GM06990 (cell line): ENCODE data around the gene REC8.
A peak's percentile ranks its signal among the peaks of the same experiment; 100 is the strongest.
"Not testable (repeated sequence)": the region's sequence is repeated elsewhere in the genome, so short reads cannot be mapped to it uniquely, and the experiment has no call there.

ENCODE experiments used
- DNase-seq: peaks from one replicate; pipeline ENCODE4 v3.0.0-alpha.2; 2011; ENCODE audit not compliant: insufficient read length; ENCODE audit errors: extremely low read depth
- H3K27me3 ChIP-seq: replicated peaks from 2 replicates; pipeline ENCODE4 v1.6.0; 2011; ENCODE audit warnings: low read length; ENCODE audit not compliant: control insufficient read depth, insufficient read depth
- H3K36me3 ChIP-seq: 2 replicates; pipeline ENCODE4 v1.5.1; 2011; ENCODE audit warnings: low read length; ENCODE audit not compliant: control insufficient read depth, insufficient read depth
- H3K4me3 ChIP-seq: replicated peaks from 2 replicates; pipeline ENCODE4 v1.5.1; 2011; ENCODE audit warnings: low read depth, mild to moderate bottlenecking, control low read depth, low read length
- CTCF ChIP-seq: IDR thresholded peaks from 2 replicates; pipeline ENCODE4 v1.5.1; 2011; ENCODE audit warnings: low read length, control low read depth, mild to moderate bottlenecking, inconsistent platforms; ENCODE audit not compliant: insufficient read depth, poor library complexity, severe bottlenecking

REC8 gene

GRCh38 chr14:24212924-24213865, 41.3 kb downstream of the REC8 start, which contains the start of gene CHMP4A:
CHMP4A (minus strand) TSS chr14:24213488; CDS start chr14:24213439, 49 bp downstream.
- no peaks in the 10 kb centered on the region for H3K27me3 ChIP-seq
- H3K4me3 ChIP-seq = peak within 1 kb of the TSS; percentile 82
- H3K36me3 ChIP-seq = peaks cover 19% of the 10 kb centered on the region
- TF ChIP-seq CTCF = no peak
- peak; percentile 96 for DNase-seq

DNA sequence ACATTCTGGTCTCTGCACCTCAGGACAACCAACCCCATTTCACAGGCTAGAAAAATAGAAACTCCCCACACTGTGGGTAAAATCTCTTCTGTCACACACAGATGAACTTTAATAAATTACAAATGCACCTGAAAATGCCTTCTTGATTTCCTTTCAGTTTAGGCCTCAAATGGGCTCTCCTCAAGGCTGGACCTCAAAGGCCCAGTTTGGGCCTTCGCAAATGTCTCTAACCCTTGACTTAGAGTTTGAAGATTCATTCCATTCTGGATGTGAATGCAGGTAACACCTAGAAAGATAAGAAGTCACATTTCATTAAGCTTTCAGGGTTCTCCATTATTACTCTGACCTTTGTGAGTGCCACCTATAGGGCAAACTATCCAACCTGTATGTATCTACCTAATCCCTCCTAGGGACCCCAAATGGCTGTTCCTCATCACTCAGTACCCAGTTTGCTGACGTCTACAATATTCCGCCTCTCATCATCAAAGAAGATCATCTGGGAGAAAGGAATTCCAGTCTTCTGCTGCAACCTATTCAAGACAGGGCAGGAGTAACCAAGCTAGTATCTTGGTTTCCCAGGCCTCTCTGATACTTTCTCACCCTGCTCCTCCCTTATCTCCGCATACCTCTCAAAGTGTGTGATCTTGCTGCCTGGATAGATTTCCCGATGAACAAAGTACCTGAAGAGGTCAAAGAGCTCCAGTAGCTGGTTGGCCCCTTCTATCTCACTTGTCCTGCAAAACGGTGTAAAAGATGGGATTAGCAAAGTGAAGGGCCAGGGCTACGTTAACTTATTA, 42.2 kb downstream of the REC8 start:
- Histone ChIP-seq H3K27me3 (no peaks in the 10 kb centered on the region), H3K36me3 (peaks cover 19% of the 10 kb centered on the region), H3K4me3 (peak overlapping the region; percentile 82)
- DNase-seq = no peak
- TF ChIP-seq CTCF = peak; percentile 24

DNA sequence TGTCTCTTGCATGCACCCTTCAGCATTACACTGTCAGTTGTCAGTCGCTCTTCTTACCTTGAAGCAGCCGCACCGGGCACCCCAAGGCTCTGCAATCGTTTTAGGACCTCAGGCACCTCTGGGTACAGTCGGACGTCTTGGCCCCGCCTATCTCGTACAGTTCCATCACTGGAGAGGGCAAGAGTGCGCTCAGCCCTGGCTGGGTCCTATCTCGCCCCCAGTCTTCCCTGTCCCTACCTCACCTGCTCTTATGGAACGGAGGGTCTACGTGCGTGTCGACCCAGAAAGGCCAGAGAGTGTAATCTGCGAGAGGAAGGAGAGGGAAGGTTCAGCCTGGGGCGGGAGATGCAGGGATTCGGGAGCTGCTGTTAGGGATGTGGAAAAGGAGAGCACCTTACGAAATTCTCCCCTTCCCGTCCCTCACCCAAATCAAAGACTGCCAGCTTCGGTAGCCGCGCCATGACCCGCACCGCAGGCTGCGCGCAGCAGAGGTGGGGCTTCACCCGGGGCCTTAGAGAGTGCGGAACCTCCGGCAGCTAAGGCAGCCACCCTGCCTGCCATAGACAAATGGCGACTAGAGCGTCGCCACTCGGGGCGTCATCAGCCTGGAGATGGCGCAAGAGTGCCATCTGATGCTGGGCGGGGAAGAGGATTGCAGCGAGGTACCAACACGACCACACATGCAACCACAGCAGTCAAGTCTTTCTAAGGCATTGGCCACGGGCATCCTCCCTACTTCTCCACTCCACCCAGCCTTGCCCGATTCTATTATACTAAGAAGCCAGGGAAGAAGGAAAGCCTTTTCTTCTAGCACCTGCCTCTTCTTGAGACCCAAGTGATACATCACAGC, 43.8 kb downstream of the REC8 start, which contains the start of gene MDP1:
MDP1 (minus strand) TSS at position 572 of the 850 bp plus-strand sequence; CDS start at position 461, 111 bp downstream.
- H3K36me3 ChIP-seq = peaks cover 7% of the 10 kb centered on the region
- H3K27me3 ChIP-seq = no peaks in the 10 kb centered on the region
- peak; percentile 87 for TF ChIP-seq CTCF
- peak; percentile 86 for DNase-seq
- H3K4me3 ChIP-seq = peak within 1 kb of the TSS; percentile 92

- no peak for TF ChIP-seq CTCF
- H3K27me3 ChIP-seq = no peaks in the 10 kb centered on the region
- no peak for DNase-seq
- peak overlapping the region; percentile 92; the same call in 1 of the 2 replicates for H3K4me3 ChIP-seq
- peaks cover 5% of the 10 kb centered on the region for H3K36me3 ChIP-seq
Observed at GRCh38 chr14:24216345-24216699, 44.4 kb downstream of the REC8 start.

GRCh38 chr14:24216876-24217275, 45.0 kb downstream of the REC8 start:
- H3K27me3 ChIP-seq, DNase-seq, H3K36me3 ChIP-seq, H3K4me3 ChIP-seq: not testable (repeated sequence)
